Activated T-cell treated with anti-CD3 and anti-CD28 coated beads, Interleukin-2, amount 50 U/mL, for 24 hours (primary cell): ENCODE data around the gene SULT2B1.
"Not testable (repeated sequence)": the region's sequence is repeated elsewhere in the genome, so short reads cannot be mapped to it uniquely, and the experiment has no call there.

Source experiments
- DNase-seq: peaks from one replicate; pipeline ENCODE4 v3.0.0-alpha.2; 2020
- H3K27ac Mint-ChIP-seq: 2 replicates; pipeline ENCODE4 v1.8.0; 2020; ENCODE audit warnings: mild to moderate bottlenecking, mixed read lengths
- H3K27me3 Mint-ChIP-seq: 2 replicates; pipeline ENCODE4 v1.8.0; 2020; ENCODE audit warnings: mixed read lengths
- H3K36me3 Mint-ChIP-seq: 2 replicates; pipeline ENCODE4 v1.8.0; 2020; ENCODE audit warnings: low read depth, mixed read lengths
- H3K4me1 Mint-ChIP-seq: 2 replicates; pipeline ENCODE4 v1.8.0; 2020; ENCODE audit warnings: low read depth, mixed read lengths
- H3K4me3 Mint-ChIP-seq: 2 replicates; pipeline ENCODE4 v1.8.0; 2020; ENCODE audit warnings: mild to moderate bottlenecking, moderate library complexity, mixed read lengths
- H3K9me3 Mint-ChIP-seq: 2 replicates; pipeline ENCODE4 v1.8.0; 2020; ENCODE audit warnings: mixed read lengths

SULT2B1 gene

GRCh38 chr19:48624791-48625723 lies 73.1 kb downstream of the SULT2B1 start:
- H3K4me1 Mint-ChIP-seq: peaks cover 49% of the 10 kb centered on the region
- peak overlapping the region; percentile 89 for H3K27ac Mint-ChIP-seq
- no peak for DNase-seq
- no peaks in the 10 kb centered on the region for H3K9me3 Mint-ChIP-seq
- peaks cover 68% of the 10 kb centered on the region for H3K36me3 Mint-ChIP-seq
- H3K27me3 Mint-ChIP-seq: no peaks in the 10 kb centered on the region
- H3K4me3 Mint-ChIP-seq: peak overlapping the region; percentile 73

DNA sequence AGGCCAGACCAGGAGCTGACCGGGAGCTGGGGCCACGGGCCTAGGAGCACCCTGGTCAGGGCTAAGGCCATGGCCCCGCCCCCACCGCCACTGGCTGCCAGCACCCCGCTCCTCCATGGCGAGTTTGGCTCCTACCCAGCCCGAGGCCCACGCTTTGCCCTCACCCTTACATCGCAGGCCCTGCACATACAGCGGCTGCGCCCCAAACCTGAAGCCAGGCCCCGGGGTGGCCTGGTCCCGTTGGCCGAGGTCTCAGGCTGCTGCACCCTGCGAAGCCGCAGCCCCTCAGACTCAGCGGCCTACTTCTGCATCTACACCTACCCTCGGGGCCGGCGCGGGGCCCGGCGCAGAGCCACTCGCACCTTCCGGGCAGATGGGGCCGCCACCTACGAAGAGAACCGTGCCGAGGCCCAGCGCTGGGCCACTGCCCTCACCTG lies 73.9 kb downstream of the SULT2B1 start:
- peaks cover 50% of the 10 kb centered on the region for H3K4me1 Mint-ChIP-seq
- no peak overlapping the region for H3K27ac Mint-ChIP-seq
- no peaks in the 10 kb centered on the region for H3K27me3 Mint-ChIP-seq
- no peak for DNase-seq
- H3K9me3 Mint-ChIP-seq: no peaks in the 10 kb centered on the region
- peaks cover 73% of the 10 kb centered on the region for H3K36me3 Mint-ChIP-seq
- H3K4me3 Mint-ChIP-seq: no peak overlapping the region

DNA sequence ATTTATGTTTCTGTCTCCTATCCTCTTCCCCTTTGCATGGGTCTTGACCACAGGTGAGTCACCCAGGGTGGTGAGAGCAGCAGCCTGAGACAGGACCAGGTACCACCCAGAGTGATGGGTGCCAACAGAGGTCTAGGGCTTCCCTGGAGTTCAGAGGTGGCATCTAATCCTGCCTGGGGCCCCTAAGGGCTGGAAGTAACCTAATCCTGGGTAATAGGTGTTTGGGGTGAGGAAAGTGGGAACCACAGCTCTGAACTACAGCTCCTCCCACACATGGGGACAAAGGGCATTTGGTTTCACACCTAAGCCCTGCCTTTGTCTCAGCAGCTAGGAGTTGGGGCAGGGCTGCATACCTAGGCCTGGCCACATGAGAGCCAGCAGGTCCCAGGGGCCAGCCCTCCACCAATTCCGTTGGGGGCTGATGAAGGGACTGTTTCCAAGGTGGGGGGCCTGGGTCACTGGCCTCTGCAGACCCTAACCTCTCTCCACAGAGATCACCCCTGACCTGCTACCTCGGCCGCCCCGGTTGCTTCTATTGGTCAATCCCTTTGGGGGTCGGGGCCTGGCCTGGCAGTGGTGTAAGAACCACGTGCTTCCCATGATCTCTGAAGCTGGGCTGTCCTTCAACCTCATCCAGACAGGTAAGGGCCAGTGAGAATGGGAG lies 75.4 kb downstream of the SULT2B1 start:
- no peaks in the 10 kb centered on the region for H3K9me3 Mint-ChIP-seq
- peaks cover 71% of the 10 kb centered on the region for H3K36me3 Mint-ChIP-seq
- peaks cover 50% of the 10 kb centered on the region for H3K4me1 Mint-ChIP-seq
- H3K4me3 Mint-ChIP-seq: no peak overlapping the region
- DNase-seq: no peak
- no peaks in the 10 kb centered on the region for H3K27me3 Mint-ChIP-seq
- peak overlapping the region; percentile 60 for H3K27ac Mint-ChIP-seq

- Mint-ChIP-seq H3K4me1 (peaks cover 54% of the 10 kb centered on the region), H3K36me3 (peaks cover 71% of the 10 kb centered on the region), H3K4me3 (no peak overlapping the region), H3K27ac (no peak overlapping the region), H3K9me3 (no peaks in the 10 kb centered on the region), H3K27me3 (no peaks in the 10 kb centered on the region)
- DNase-seq: no peak
Measured at GRCh38 chr19:48627865-48628314, 75.9 kb downstream of the SULT2B1 start.

DNA sequence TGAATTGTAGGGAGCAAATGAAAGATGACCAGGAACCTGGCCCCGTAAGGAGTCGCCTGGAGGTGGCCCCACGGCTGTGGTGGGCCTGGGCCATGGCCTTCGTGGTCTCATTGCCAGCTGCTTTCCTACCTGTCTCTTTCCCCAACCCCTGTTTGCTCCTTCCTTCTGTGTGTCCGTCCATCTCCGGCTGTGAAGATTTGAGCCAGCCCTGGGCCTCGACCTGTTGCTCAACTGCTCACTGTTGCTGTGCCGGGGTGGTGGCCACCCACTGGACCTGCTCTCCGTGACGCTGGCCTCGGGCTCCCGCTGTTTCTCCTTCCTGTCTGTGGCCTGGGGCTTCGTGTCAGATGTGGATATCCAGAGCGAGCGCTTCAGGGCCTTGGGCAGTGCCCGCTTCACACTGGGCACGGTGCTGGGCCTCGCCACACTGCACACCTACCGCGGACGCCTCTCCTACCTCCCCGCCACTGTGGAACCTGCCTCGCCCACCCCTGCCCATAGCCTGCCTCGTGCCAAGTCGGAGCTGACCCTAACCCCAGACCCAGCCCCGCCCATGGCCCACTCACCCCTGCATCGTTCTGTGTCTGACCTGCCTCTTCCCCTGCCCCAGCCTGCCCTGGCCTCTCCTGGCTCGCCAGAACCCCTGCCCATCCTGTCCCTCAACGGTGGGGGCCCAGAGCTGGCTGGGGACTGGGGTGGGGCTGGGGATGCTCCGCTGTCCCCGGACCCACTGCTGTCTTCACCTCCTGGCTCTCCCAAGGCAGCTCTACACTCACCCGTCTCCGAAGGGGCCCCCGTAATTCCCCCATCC lies 76.7 kb downstream of the SULT2B1 start:
- H3K9me3 Mint-ChIP-seq: no peaks in the 10 kb centered on the region
- no peak overlapping the region for H3K4me3 Mint-ChIP-seq
- no peak for DNase-seq
- H3K36me3 Mint-ChIP-seq: peaks cover 66% of the 10 kb centered on the region
- H3K4me1 Mint-ChIP-seq: peaks cover 57% of the 10 kb centered on the region
- no peaks in the 10 kb centered on the region for H3K27me3 Mint-ChIP-seq
- H3K27ac Mint-ChIP-seq: peak overlapping the region; percentile 3

GRCh38 chr19:48629297-48629598 lies 77.3 kb downstream of the SULT2B1 start:
- H3K4me1 Mint-ChIP-seq: peaks cover 58% of the 10 kb centered on the region
- H3K4me3 Mint-ChIP-seq: no peak overlapping the region
- H3K36me3 Mint-ChIP-seq: peaks cover 63% of the 10 kb centered on the region
- no peaks in the 10 kb centered on the region for H3K9me3 Mint-ChIP-seq
- DNase-seq: no peak
- no peak overlapping the region for H3K27ac Mint-ChIP-seq
- H3K27me3 Mint-ChIP-seq: no peaks in the 10 kb centered on the region

DNA sequence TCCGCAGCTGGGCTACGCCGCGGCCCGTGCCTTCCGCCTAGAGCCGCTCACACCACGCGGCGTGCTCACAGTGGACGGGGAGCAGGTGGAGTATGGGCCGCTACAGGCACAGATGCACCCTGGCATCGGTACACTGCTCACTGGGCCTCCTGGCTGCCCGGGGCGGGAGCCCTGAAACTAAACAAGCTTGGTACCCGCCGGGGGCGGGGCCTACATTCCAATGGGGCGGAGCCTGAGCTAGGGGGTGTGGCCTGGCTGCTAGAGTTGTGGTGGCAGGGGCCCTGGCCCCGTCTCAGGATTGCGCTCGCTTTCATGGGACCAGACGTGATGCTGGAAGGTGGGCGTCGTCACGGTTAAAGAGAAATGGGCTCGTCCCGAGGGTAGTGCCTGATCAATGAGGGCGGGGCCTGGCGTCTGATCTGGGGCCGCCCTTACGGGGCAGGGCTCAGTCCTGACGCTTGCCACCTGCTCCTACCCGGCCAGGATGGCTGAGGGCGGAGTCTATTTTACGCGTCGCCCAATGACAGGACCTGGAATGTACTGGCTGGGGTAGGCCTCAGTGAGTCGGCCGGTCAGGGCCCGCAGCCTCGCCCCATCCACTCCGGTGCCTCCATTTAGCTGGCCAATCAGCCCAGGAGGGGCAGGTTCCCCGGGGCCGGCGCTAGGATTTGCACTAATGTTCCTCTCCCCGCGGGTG lies 77.8 kb downstream of the SULT2B1 start:
- Mint-ChIP-seq H3K27me3 (no peaks in the 10 kb centered on the region), H3K4me1 (peaks cover 59% of the 10 kb centered on the region), H3K9me3 (no peaks in the 10 kb centered on the region), H3K27ac (no peak overlapping the region), H3K36me3 (peaks cover 59% of the 10 kb centered on the region), H3K4me3 (no peak overlapping the region)
- DNase-seq: no peak

- Mint-ChIP-seq H3K27ac (peak overlapping the region; percentile 37), H3K36me3 (peaks cover 54% of the 10 kb centered on the region), H3K27me3 (no peaks in the 10 kb centered on the region), H3K9me3 (no peaks in the 10 kb centered on the region), H3K4me1 (peaks cover 58% of the 10 kb centered on the region), H3K4me3 (no peak overlapping the region)
- DNase-seq: no peak
Measured at GRCh38 chr19:48630296-48631063, 78.5 kb downstream of the SULT2B1 start.

- Mint-ChIP-seq H3K4me1 (peaks cover 59% of the 10 kb centered on the region), H3K27ac (peak overlapping the region; percentile 37), H3K9me3 (no peaks in the 10 kb centered on the region), H3K4me3 (no peak overlapping the region), H3K27me3 (no peaks in the 10 kb centered on the region), H3K36me3 (peaks cover 50% of the 10 kb centered on the region)
- DNase-seq: no peak
Measured at GRCh38 chr19:48631225-48631624, 79.3 kb downstream of the SULT2B1 start.

GRCh38 chr19:48632286-48632685 lies 80.3 kb downstream of the SULT2B1 start:
- H3K27me3 Mint-ChIP-seq, DNase-seq, H3K9me3 Mint-ChIP-seq, H3K4me3 Mint-ChIP-seq: not testable (repeated sequence)
- H3K27ac Mint-ChIP-seq: peak overlapping the region; percentile 94
- peaks cover 43% of the 10 kb centered on the region for H3K36me3 Mint-ChIP-seq
- peaks cover 59% of the 10 kb centered on the region for H3K4me1 Mint-ChIP-seq

DNA sequence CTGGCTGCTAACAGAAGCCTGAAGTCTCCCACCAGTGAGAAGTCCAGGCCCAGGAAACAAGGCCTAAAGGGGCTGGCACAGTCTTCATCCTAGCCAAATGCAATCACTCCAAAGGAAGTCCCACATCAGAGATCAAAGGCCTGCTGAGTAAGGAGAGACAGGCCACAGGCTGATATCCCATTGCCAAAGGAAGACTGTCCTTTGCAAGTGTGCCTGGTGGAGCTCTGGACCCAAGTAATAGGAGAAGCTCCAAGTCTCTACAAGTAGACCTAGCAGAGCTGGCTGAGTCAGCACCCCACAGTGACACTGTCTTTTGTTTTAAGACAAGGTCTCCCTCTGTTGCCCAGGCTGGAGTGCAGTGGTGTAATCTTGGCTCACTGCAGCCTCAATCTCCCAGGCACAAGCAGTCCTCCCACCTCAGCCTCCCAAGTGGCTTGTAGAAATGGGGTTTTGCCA lies 80.7 kb downstream of the SULT2B1 start:
- Mint-ChIP-seq H3K9me3 (no peaks in the 10 kb centered on the region), H3K4me3 (no peak overlapping the region), H3K36me3 (peaks cover 39% of the 10 kb centered on the region), H3K4me1 (peaks cover 58% of the 10 kb centered on the region), H3K27me3 (no peaks in the 10 kb centered on the region), H3K27ac (peak overlapping the region; percentile 94)
- DNase-seq: no peak

- peaks cover 64% of the 10 kb centered on the region for H3K4me1 Mint-ChIP-seq
- no peak for DNase-seq
- H3K9me3 Mint-ChIP-seq: no peaks in the 10 kb centered on the region
- H3K27me3 Mint-ChIP-seq: no peaks in the 10 kb centered on the region
- H3K36me3 Mint-ChIP-seq: peaks cover 37% of the 10 kb centered on the region
- H3K4me3 Mint-ChIP-seq: peak overlapping the region; percentile 77
- H3K27ac Mint-ChIP-seq: peak overlapping the region; percentile 94
Measured at GRCh38 chr19:48633148-48634035, 81.4 kb downstream of the SULT2B1 start.

DNA sequence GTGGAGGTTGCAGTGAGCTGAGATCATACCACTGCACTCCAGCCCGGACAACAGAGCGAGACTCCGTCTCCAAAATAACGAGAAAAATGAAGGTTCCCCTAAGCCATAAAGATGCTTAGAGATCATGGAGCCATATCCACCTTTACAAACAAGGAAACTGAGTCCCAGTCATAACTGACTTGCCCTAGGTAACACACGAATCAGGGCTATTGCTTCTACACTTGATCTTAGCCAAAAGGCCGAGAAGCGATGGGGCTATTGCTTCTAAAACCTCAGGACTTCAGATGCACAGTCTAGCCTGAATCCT lies 82.0 kb downstream of the SULT2B1 start:
- H3K4me3 Mint-ChIP-seq: peak overlapping the region; percentile 77
- peaks cover 70% of the 10 kb centered on the region for H3K4me1 Mint-ChIP-seq

More for the DNA sequence above, 82.0 kb downstream of the SULT2B1 start:
- H3K27me3 Mint-ChIP-seq: no peaks in the 10 kb centered on the region
- DNase-seq: no peak
- H3K36me3 Mint-ChIP-seq: peaks cover 31% of the 10 kb centered on the region
- H3K27ac Mint-ChIP-seq: peak overlapping the region; percentile 94
- no peaks in the 10 kb centered on the region for H3K9me3 Mint-ChIP-seq
